A549 (cell line): ENCODE results near the gene SOS1. TPM values are rescaled to one million over a fixed set of nuclear protein-coding genes. Genes with fewer than 3 reads are reported as not detected.
A peak's percentile ranks its signal among the peaks of the same experiment; 100 is the strongest.

ENCODE experiments used
- ATAC-seq, 2 experiments: fragments of 200-7000 bp in 1 of 2; fragments of >200 bp in 1 of 2; cut with Nextera tagmentation in 1 of 2; cut with Tn5 transposase in 1 of 2; 3 replicates each; pipeline versions ENCODE4 v1.8.0 to v1.9.1; 2018 to 2020; ENCODE audit warnings: mild to moderate bottlenecking in 1 of 2, moderate library complexity in 1 of 2
- CTCF ChIA-PET: fragments of 300-600 bp; sonication (Branson Sonifier 250); formaldehyde crosslinking; extraction: SDS; loops from one replicate; lab custom pipeline; 2021; ENCODE audit warnings: antibody characterized with exemption, inconsistent platforms; lab: Yijun Ruan, JAX
- POLR2A ChIA-PET: fragments of 350-600 bp; formaldehyde crosslinking; extraction: SDS; loops from one replicate; lab custom pipeline; 2021; ENCODE audit warnings: antibody characterized with exemption, inconsistent platforms; lab: Yijun Ruan, JAX
- DNase-seq, 2 experiments: peaks; one replicate each; pipeline versions ENCODE4 v3.0.0 to v3.0.0-alpha.2; 2011 to 2016; ENCODE audit warnings: low read depth in 1 of 2, low spot score in 1 of 2
- FAIRE-seq: peaks from 2 replicates; lab custom pipeline; 2011; peaks lifted over from hg19 to GRCh38; lab: Jason Lieb, UNC
- H3K27ac ChIP-seq, 2 experiments: fragments of >200 bp; sonication (Bioruptor Twin); formaldehyde crosslinking; 3 replicates each; pipeline ENCODE4 v1.5.1; 2016 to 2017
- H3K4me1 ChIP-seq: fragments of >200 bp; sonication (Bioruptor Twin); formaldehyde crosslinking; 3 replicates; pipeline ENCODE4 v1.6.1; 2016
- H3K4me2 ChIP-seq: fragments of >200 bp; sonication (Bioruptor Twin); formaldehyde crosslinking; 3 replicates; pipeline ENCODE4 v1.6.1; 2016
- H3K4me3 ChIP-seq: fragments of >200 bp; sonication (Bioruptor Twin); formaldehyde crosslinking; 3 replicates; pipeline ENCODE4 v1.5.1; 2016
- H3K9me3 ChIP-seq: fragments of >200 bp; sonication (Bioruptor Twin); formaldehyde crosslinking; 3 replicates; pipeline ENCODE4 v1.6.1; 2016
- CEBPB ChIP-seq, 2 experiments: fragments of >200 bp in 1 of 2; sonication (Bioruptor Twin) in 1 of 2; formaldehyde crosslinking in 1 of 2; IDR thresholded peaks; 2 replicates each; pipeline ENCODE4 v1.6.1; 2012 to 2016
- CHD2 ChIP-seq: fragments of 150-350 bp; IDR thresholded peaks from 2 replicates; pipeline ENCODE4 v1.6.1; 2014; ENCODE audit warnings: low read length; ENCODE audit not compliant: partially characterized antibody
- KDM1A ChIP-seq: fragments of 200-600 bp; sonication (generic); IDR thresholded peaks from 2 replicates; pipeline ENCODE4 v1.6.1; 2016; ENCODE audit warnings: low read depth, mild to moderate bottlenecking
- MAFK ChIP-seq: fragments of 450-650 bp; IDR thresholded peaks from 2 replicates; pipeline ENCODE4 v1.6.1; 2014; ENCODE audit not compliant: partially characterized antibody
- NPAS2 ChIP-seq: fragments of 250-450 bp; sonication (Bioruptor Pico); IDR thresholded peaks from 2 replicates; pipeline ENCODE4 v1.8.0; 2022; ENCODE audit warnings: mild to moderate bottlenecking, moderate library complexity, borderline replicate concordance
- SREBF2 ChIP-seq: fragments of 450-650 bp; IDR thresholded peaks from 2 replicates; pipeline ENCODE4 v1.6.1; 2014; ENCODE audit warnings: mild to moderate bottlenecking, moderate library complexity
- TFCP2L1 ChIP-seq: fragments of 250-450 bp; sonication (Bioruptor Pico); IDR thresholded peaks from 2 replicates; pipeline ENCODE4 v1.5.0; 2021; ENCODE audit warnings: mild to moderate bottlenecking
- WGBS: methylation state at CpG from one replicate; pipeline ENCODE4 v1.1.6; 2017; ENCODE audit errors: missing lambda C conversion rate; 5-methylcytosine and 5-hydroxymethylcytosine counted together
- polyA plus RNA-seq, 4 experiments: library from polyadenylated mRNA; depleted of rRNA in 3 of 4; stranded (reverse); fragments of >200 nt; fragmentation: RNase III in 1 of 4; extraction: RNeasy Plus Mini Kit Qiagen cat#74134 plus additional on column Dnase treatment in 1 of 4; gene quantifications; 2 replicates in 3 of 4; 3 replicates in 1 of 4; pipeline ENCODE4 v1.2.3, GENCODE V29; 2011 to 2017
- TF ChIP-seq, protein P1 (sequence below): fragments of 450-650 bp; IDR thresholded peaks from 2 replicates; pipeline ENCODE4 v1.6.1; 2014; ENCODE audit warnings: antibody characterized with exemption
- TF ChIP-seq, protein P2 (sequence below): fragments of >200 bp; sonication (Bioruptor Twin); formaldehyde crosslinking; IDR thresholded peaks from 2 replicates; pipeline ENCODE4 v1.6.1; 2016
- TF ChIP-seq, protein P3 (sequence below): fragments of 150-350 bp; IDR thresholded peaks from 2 replicates; pipeline ENCODE4 v1.6.1; 2014; ENCODE audit warnings: low read depth, mild to moderate bottlenecking, low read length
- TF ChIP-seq, protein P4 (sequence below): fragments of 250-450 bp; sonication (Bioruptor Pico); IDR thresholded peaks from 2 replicates; pipeline ENCODE4 v1.5.0; 2020; ENCODE audit warnings: low read depth, mild to moderate bottlenecking, moderate library complexity

Gene SOS1
- polyA plus RNA-seq, 2 of the 4 experiments (the other 2 are of a cell fraction), result 19.6 to 48.9 TPM

DNA sequence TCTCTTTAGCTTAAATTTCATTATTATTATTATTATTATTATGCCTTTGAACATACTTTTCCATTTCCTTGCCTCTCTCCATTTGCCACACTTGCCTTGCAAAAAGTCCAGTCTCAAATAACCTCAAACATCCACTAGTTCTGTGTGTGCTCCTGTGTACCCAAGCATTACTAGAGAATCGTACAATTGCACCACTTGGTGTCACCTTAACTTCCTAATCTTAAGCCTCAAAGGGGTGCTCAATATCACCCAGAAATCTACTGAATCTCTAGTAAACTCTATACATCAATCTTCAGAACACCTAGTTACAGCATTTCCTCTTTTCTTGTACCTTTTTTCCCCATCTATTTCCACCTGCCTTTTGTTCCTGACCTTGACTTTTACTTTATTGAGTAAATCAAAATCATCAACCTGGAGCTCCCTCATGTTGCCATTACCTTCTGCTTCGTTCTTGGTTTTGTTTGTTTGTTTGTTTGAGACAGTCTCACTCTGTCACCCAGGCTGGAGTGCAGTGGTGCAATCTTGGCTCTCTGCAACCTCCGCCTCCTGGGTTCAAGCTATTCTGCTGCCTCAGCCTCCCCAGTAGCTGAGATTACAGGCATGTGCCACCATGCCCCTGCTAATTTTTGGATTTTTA is 12.5 kb upstream of the SOS1 start:
- CTCF ChIA-PET, result interaction anchor here (0.6 to 2.3 kb wide), 6 partner anchors 9 to 96 kb away, joined by 3 to 15 read pairs (median 4); partner anchors contain the start of gene SOS1
- no peak overlapping the region for H3K27ac ChIP-seq
- no peak overlapping the region for H3K4me3 ChIP-seq
- 0 out of 3 replicates have a peak, but pooled peaks cover 5% of the 10 kb centered on the region for H3K4me1 ChIP-seq
- TF ChIP-seq, protein P1, sequence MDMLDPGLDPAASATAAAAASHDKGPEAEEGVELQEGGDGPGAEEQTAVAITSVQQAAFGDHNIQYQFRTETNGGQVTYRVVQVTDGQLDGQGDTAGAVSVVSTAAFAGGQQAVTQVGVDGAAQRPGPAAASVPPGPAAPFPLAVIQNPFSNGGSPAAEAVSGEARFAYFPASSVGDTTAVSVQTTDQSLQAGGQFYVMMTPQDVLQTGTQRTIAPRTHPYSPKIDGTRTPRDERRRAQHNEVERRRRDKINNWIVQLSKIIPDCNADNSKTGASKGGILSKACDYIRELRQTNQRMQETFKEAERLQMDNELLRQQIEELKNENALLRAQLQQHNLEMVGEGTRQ, result no peak
- TF ChIP-seq, protein P2, sequence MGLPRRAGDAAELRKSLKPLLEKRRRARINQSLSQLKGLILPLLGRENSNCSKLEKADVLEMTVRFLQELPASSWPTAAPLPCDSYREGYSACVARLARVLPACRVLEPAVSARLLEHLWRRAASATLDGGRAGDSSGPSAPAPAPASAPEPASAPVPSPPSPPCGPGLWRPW, result no peak
- no peak for TF ChIP-seq NPAS2 (CRISPR knock-in tag)
- TF ChIP-seq KDM1A, result no peak
- TF ChIP-seq, protein P3, sequence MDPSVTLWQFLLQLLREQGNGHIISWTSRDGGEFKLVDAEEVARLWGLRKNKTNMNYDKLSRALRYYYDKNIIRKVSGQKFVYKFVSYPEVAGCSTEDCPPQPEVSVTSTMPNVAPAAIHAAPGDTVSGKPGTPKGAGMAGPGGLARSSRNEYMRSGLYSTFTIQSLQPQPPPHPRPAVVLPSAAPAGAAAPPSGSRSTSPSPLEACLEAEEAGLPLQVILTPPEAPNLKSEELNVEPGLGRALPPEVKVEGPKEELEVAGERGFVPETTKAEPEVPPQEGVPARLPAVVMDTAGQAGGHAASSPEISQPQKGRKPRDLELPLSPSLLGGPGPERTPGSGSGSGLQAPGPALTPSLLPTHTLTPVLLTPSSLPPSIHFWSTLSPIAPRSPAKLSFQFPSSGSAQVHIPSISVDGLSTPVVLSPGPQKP, result no peak
- TF ChIP-seq SREBF2, result no peak
- H3K4me2 ChIP-seq, result no peak overlapping the region
- ATAC-seq (no peak), FAIRE-seq (no peak), DNase-seq (no peak)
- POLR2A ChIA-PET, result no interaction called here
- no peaks in the 10 kb centered on the region for H3K9me3 ChIP-seq
- WGBS, result 67% methylated on average over 3 of the region's 3 CpGs

DNA sequence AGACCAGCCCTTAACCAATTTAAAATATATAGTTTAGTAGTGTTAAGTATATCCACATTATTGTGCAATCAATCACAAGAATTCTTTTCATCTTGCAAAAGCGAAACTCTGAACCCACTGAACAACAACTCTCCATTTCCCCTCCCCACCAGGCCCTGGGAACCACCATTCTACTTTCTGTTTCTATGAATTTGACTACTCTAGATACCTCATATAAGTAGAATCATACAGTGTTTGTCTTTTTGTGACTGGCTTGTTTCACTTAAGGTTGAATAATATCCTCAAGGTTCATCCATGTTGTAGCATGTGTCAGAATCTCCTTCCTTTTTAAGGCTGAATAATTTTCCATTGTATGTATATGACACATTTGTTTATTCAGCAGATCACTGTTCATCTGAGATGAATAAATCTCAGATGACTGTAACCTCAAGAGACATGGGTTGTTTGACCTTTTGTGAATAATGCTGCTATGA is 8.1 kb upstream of the SOS1 start:
- H3K27ac ChIP-seq, result no peak overlapping the region
- no peak for DNase-seq
- TF ChIP-seq TFCP2L1 (CRISPR knock-in tag) (no peak), CEBPB (IDR thresholded peaks at IDR 0.05) (peak; percentile 48 to 57; a peak in 3 of 4 replicates)
- TF ChIP-seq, all 56 proteins: peak for 1
- ChIA-PET POLR2A (no interaction called here), CTCF (interaction anchor here (0.7 kb wide), 1 partner anchor 181 kb away, joined by 3 read pairs; no protein-coding TSS in a partner anchor)
- H3K4me3 ChIP-seq, result no peak overlapping the region
- no peaks in the 10 kb centered on the region for H3K4me1 ChIP-seq
- ATAC-seq (no peak), FAIRE-seq (no peak)
- WGBS, result 73% methylated on average over 1 of the region's 1 CpG
- H3K4me2 ChIP-seq, result no peak overlapping the region
- no peaks in the 10 kb centered on the region for H3K9me3 ChIP-seq

DNA sequence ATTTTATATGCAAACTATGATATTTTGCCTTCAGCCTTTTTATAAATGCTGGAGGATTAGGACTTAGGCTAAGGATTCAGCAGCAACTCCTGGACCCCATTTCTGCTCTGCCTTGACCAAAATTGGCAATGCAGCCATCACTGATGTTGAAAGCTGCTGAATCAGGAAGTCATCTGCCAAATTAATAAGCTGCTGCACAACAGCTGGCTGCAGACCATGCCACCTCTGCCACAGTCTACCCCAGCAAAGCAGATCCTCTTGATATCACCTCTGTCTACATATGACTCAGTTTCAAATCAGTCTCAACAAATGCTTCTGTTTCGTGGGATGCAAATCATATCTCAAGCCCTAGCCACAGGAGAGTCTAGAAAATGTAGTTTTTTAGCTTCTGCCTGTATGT is 7.1 kb upstream of the SOS1 start:
- TF ChIP-seq, protein P4, sequence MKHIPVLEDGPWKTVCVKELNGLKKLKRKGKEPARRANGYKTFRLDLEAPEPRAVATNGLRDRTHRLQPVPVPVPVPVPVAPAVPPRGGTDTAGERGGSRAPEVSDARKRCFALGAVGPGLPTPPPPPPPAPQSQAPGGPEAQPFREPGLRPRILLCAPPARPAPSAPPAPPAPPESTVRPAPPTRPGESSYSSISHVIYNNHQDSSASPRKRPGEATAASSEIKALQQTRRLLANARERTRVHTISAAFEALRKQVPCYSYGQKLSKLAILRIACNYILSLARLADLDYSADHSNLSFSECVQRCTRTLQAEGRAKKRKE, result no peak
- TF ChIP-seq MAFK, result peak; percentile 12
- no peak overlapping the region for H3K27ac ChIP-seq
- no peak for ATAC-seq
- no peak overlapping the region for H3K4me3 ChIP-seq
- CTCF ChIA-PET, result interaction anchor here (0.6 to 1.0 kb wide), 2 partner anchors 101 to 629 kb away, joined by 3 read pairs; no protein-coding TSS in a partner anchor
- no peak overlapping the region for H3K4me2 ChIP-seq
- DNase-seq, result no peak
- FAIRE-seq, result no peak
- POLR2A ChIA-PET, result no interaction called here
- 55% methylated on average over 1 of the region's 1 CpG for WGBS
- H3K4me1 ChIP-seq, result peaks cover 6% of the 10 kb centered on the region; the same call in 1 of the 3 replicates
- no peaks in the 10 kb centered on the region for H3K9me3 ChIP-seq

DNA sequence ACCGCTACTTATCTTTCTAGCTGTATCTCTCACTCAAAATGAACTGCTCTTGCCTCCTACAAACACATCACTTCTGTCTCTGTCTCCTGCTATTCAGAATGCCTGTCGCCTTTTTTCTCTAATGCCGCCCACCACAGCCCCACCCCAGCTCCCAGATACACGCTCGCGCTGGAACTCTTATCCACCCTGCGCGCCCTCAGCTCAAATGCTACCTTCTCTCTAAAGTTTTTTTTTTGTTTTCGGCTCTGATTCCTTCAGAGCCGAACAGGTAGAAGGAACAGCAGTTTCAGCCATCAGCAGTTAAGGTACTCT is 3.9 kb upstream of the SOS1 start:
- H3K4me1 ChIP-seq, result peaks cover 14% of the 10 kb centered on the region; the same call in 2 of the 3 replicates
- 2% methylated on average over 10 of the region's 10 CpGs for WGBS
- peak overlapping the region; percentile 79 for H3K4me2 ChIP-seq
- TF ChIP-seq CHD2, result no peak
- 0 out of 4 replicates have a peak, but pooled peaks of 1 of the 2 experiments have one; percentile 11 for TF ChIP-seq CEBPB (IDR thresholded peaks at IDR 0.05)
- peak overlapping the region; percentile 61 for H3K4me3 ChIP-seq
- no peaks in the 10 kb centered on the region for H3K9me3 ChIP-seq
- ChIA-PET POLR2A (interaction anchor here (1.0 to 1.9 kb wide), 3 partner anchors 103 to 374 kb away, joined by 3 to 8 read pairs (median 6); partner anchors contain the start of genes DHX57, MORN2 and SRSF7), CTCF (interaction anchor here (0.7 to 3.6 kb wide), 28 partner anchors 9 to 177 kb away, joined by 3 to 28 read pairs (median 4); no protein-coding TSS in a partner anchor)
- H3K27ac ChIP-seq, result peak overlapping the region; percentile 84 to 89
- DNase-seq (no peak), ATAC-seq (peak; percentile 3 to 6), FAIRE-seq (no peak)
